Upper lobe of left lung (tissue), 6 donors: ENCODE results near the gene CHST8. TPM values are rescaled to one million over a fixed set of nuclear protein-coding genes. Genes with fewer than 3 reads are reported as not detected.

ENCODE experiments used
- ATAC-seq, 2 donors: fragments of 200-7000 bp; cut with Tn5 transposase; one replicate each; pipeline ENCODE4 v1.9.1; 2022; ENCODE audit warnings: mild to moderate bottlenecking in 2 of 2, moderate library complexity in 2 of 2; ENCODE audit not compliant: low FRiP score in 2 of 2
- DNase-seq, 2 donors: peaks; one replicate each; pipeline ENCODE4 v3.0.0-alpha.2; 2019 to 2020
- H3K27ac ChIP-seq, 4 donors: fragments of 200-600 bp; sonication (generic); one replicate each; pipeline ENCODE4 v1.5.1; 2016 to 2019
- H3K27me3 ChIP-seq, 4 donors: fragments of 200-600 bp; sonication (generic); one replicate each; pipeline ENCODE4 v1.5.1; 2017 to 2019
- H3K36me3 ChIP-seq, 4 donors: fragments of 200-600 bp; sonication (generic); one replicate each; pipeline ENCODE4 v1.5.1; 2016 to 2019
- H3K4me1 ChIP-seq, 4 donors: fragments of 200-600 bp; sonication (generic); one replicate each; pipeline ENCODE4 v1.5.1; 2018 to 2019
- H3K4me3 ChIP-seq, 4 donors: fragments of 200-600 bp; sonication (generic); one replicate each; pipeline ENCODE4 v1.5.1; 2017 to 2019; ENCODE audit warnings: mild to moderate bottlenecking in 2 of 4, moderate library complexity in 1 of 4
- H3K9me3 ChIP-seq, 4 donors: fragments of 200-600 bp; sonication (generic); one replicate each; pipeline ENCODE4 v1.5.1; 2018 to 2019
- EP300 ChIP-seq, 4 donors: sonication (generic); formaldehyde crosslinking; IDR thresholded peaks; one replicate each; pipeline ENCODE4 v1.5.1; 2017; ENCODE audit warnings: antibody characterized with exemption in 4 of 4, control low read depth in 2 of 4
- POLR2A ChIP-seq, 4 donors: fragments of 450-650 bp; IDR thresholded peaks; one replicate each; pipeline ENCODE4 v1.5.1; 2016 to 2017; ENCODE audit warnings: antibody characterized with exemption in 4 of 4, mild to moderate bottlenecking in 2 of 4
- POLR2AphosphoS5 ChIP-seq, 2 donors: sonication (generic); formaldehyde crosslinking; IDR thresholded peaks; one replicate each; pipeline ENCODE4 v1.5.1; 2017; ENCODE audit warnings: antibody characterized with exemption in 2 of 2
- WGBS, 2 donors: methylation state at CpG; one replicate each; pipeline ENCODE4 v1.1.5; 2017 to 2018; 5-methylcytosine and 5-hydroxymethylcytosine counted together
- total RNA-seq, 6 donors: library from RNA; depleted of rRNA in 4 of 6; stranded (reverse); fragments of >200 nt in 4 of 6; gene quantifications; one replicate each; pipeline versions ENCODE4 v1.1.0 to v1.2.1, GENCODE V29; 2016 to 2021
- TF ChIP-seq, protein P1 (sequence below), 6 experiments: fragments of 450-650 bp in 4 of 6; fragments of 200-600 bp in 2 of 6; sonication (generic) in 2 of 6; IDR thresholded peaks; one replicate each; pipeline ENCODE4 v1.5.1; 2016 to 2019; ENCODE audit warnings: antibody characterized with exemption in 6 of 6
- donor health status: DM: no; HTN: no; CAD: no; lungs with moderate emphysema.
- donor health status: DM: no; HTN: yes; CAD: no; lungs with severe emphysema.

The CHST8 gene
- total RNA-seq, 6 donors from 2014 or later = 0.46 to 3.1 (median 0.72) TPM; not detected in 2

DNA sequence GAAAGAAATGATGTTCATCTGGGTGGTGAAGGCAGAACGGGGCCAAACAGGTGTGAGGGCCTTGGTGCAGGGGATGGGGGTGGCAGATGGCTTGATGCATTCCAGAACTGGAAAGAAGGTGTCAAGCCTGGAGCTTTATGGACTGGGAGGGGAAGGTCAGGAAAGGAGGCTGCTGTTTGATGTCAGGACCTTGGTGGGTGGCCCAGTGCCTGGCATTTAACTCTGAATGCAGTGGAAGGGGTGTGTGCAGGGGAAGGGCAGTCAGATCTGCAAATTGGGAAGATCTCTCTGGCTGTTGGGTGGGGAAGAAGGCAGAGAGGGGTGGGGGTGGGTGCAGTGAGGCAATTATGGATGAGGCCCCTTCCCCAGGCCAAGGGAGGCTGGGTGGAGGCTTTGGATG lies 186.6 kb downstream of the CHST8 start:
- Histone ChIP-seq H3K27me3 (no peaks in the 10 kb centered on the region), H3K9me3 (no peaks in the 10 kb centered on the region), H3K36me3 (peaks cover 0 to 72% (median 19%) of the 10 kb centered on the region in 4 donors), H3K27ac (no peak overlapping the region), H3K4me1 (peaks cover 0 to 22% (median 16%) of the 10 kb centered on the region in 4 donors), H3K4me3 (no peak overlapping the region)
- ATAC-seq = no peak
- no peak for DNase-seq
- WGBS, 2 donors = 93 to 95% methylated on average over 1 of the region's 1 CpG
- TF ChIP-seq POLR2AphosphoS5 (IDR thresholded peaks at IDR 0.05) (no peak), EP300 (IDR thresholded peaks at IDR 0.05) (no peak), POLR2A (IDR thresholded peaks at IDR 0.05) (no peak)
- TF ChIP-seq, protein P1, sequence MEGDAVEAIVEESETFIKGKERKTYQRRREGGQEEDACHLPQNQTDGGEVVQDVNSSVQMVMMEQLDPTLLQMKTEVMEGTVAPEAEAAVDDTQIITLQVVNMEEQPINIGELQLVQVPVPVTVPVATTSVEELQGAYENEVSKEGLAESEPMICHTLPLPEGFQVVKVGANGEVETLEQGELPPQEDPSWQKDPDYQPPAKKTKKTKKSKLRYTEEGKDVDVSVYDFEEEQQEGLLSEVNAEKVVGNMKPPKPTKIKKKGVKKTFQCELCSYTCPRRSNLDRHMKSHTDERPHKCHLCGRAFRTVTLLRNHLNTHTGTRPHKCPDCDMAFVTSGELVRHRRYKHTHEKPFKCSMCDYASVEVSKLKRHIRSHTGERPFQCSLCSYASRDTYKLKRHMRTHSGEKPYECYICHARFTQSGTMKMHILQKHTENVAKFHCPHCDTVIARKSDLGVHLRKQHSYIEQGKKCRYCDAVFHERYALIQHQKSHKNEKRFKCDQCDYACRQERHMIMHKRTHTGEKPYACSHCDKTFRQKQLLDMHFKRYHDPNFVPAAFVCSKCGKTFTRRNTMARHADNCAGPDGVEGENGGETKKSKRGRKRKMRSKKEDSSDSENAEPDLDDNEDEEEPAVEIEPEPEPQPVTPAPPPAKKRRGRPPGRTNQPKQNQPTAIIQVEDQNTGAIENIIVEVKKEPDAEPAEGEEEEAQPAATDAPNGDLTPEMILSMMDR (IDR thresholded peaks at IDR 0.05) = no peak

DNA sequence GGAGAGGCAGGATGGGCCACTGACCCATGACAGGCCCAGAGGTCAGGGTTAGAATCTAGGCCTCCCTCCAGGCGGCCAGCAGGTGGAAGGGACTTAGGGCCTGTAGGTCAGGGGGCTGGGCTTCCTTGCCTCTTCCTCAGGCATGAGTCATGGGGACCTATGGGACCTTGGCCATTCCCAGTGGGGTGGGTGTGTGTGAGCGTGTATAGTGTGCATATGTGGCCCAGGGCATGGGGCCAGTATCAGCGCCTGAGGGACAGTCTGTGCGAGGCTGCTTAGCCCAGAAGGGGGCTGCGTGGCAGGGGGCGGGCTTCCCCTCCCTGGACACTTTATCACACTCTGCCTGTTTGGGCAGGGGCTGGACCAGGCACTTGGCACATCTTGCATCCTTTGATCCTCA lies 188.2 kb downstream of the CHST8 start:
- WGBS, 2 donors = 83 to 87% methylated on average over 6 of the region's 6 CpGs
- no peak overlapping the region for H3K4me3 ChIP-seq
- ATAC-seq (peak in 1 of 2 donors; percentile 30), DNase-seq (no peak)
- no peaks in the 10 kb centered on the region for H3K9me3 ChIP-seq
- H3K36me3 ChIP-seq = peaks cover 0 to 58% (median 16%) of the 10 kb centered on the region in 4 donors
- H3K4me1 ChIP-seq = peaks cover 0 to 20% (median 14%) of the 10 kb centered on the region in 4 donors
- no peak for TF ChIP-seq POLR2AphosphoS5 (IDR thresholded peaks at IDR 0.05)
- no peak for TF ChIP-seq EP300 (IDR thresholded peaks at IDR 0.05)
- TF ChIP-seq, protein P1 (IDR thresholded peaks at IDR 0.05) = no peak
- no peak for TF ChIP-seq POLR2A (IDR thresholded peaks at IDR 0.05)
- H3K27ac ChIP-seq = no peak overlapping the region
- no peaks in the 10 kb centered on the region for H3K27me3 ChIP-seq

DNA sequence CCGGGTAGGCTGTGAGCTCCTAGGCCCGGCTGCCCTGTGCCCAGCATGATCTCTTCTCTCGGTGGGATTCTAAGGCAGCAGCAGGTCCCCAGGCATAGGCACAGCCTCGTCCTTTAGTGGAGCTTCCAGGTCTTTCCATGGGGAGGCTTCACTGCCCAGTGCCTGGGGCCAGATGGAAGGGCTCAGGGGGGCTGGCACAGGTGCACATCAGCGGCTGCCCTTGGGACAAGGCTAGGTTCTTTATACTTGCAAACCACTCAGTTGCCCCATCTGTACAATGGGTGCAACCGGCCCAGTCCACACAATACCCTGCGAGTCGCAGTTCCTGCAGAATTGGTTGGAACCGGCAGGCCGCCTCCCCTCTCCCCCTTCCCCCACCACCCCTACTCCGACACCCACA lies 189.1 kb downstream of the CHST8 start:
- no peak overlapping the region for H3K4me3 ChIP-seq
- peaks cover 0 to 22% (median 11%) of the 10 kb centered on the region in 4 donors for H3K4me1 ChIP-seq
- peaks cover 0 to 49% (median 13%) of the 10 kb centered on the region in 4 donors for H3K36me3 ChIP-seq
- 92 to 95% methylated on average over 11 of the region's 11 CpGs for WGBS, 2 donors
- H3K27me3 ChIP-seq = no peaks in the 10 kb centered on the region
- H3K9me3 ChIP-seq = no peaks in the 10 kb centered on the region
- ATAC-seq (no peak), DNase-seq (no peak)
- no peak overlapping the region for H3K27ac ChIP-seq
- TF ChIP-seq POLR2A (IDR thresholded peaks at IDR 0.05) = no peak
- no peak for TF ChIP-seq EP300 (IDR thresholded peaks at IDR 0.05)
- TF ChIP-seq, protein P1 (IDR thresholded peaks at IDR 0.05) = no peak
- TF ChIP-seq POLR2AphosphoS5 (IDR thresholded peaks at IDR 0.05) = no peak

DNA sequence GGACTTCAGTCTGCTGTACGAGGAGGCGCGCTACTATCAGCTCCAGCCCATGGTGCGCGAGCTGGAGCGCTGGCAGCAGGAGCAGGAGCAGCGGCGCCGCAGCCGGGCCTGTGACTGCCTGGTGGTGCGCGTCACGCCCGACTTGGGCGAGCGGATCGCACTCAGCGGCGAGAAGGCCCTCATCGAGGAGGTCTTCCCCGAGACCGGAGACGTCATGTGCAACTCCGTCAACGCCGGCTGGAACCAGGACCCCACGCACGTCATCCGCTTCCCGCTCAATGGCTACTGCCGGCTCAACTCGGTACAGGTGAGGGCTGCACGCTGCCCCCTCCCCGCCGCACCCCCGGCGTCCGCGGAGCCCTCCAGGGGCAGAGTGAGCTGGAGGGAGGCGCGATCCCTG lies 189.5 kb downstream of the CHST8 start:
- no peak for DNase-seq
- H3K36me3 ChIP-seq = peaks cover 0 to 45% (median 13%) of the 10 kb centered on the region in 4 donors

More for the DNA sequence above, 189.5 kb downstream of the CHST8 start:
- no peaks in the 10 kb centered on the region for H3K27me3 ChIP-seq
- 94 to 97% methylated on average over 38 to 39 of the region's 41 CpGs for WGBS, 2 donors
- H3K9me3 ChIP-seq = no peaks in the 10 kb centered on the region
- no peak overlapping the region for H3K27ac ChIP-seq
- peaks cover 0 to 22% (median 10%) of the 10 kb centered on the region in 4 donors for H3K4me1 ChIP-seq
- H3K4me3 ChIP-seq = no peak overlapping the region
- TF ChIP-seq POLR2AphosphoS5 (IDR thresholded peaks at IDR 0.05) (no peak), EP300 (IDR thresholded peaks at IDR 0.05) (no peak), POLR2A (IDR thresholded peaks at IDR 0.05) (no peak)
- TF ChIP-seq, protein P1 (IDR thresholded peaks at IDR 0.05) = no peak
- ATAC-seq = no peak
